GM12878 (cell line): Measurements from ENCODE around the gene ADAMTS13. TPM values are rescaled to one million over a fixed set of nuclear protein-coding genes. Genes with fewer than 3 reads are reported as not detected.

Experiments
- ATAC-seq: fragments of 200-7000 bp; cut with Tn5 transposase; 3 replicates; pipeline ENCODE4 v1.9.1; 2020; ENCODE audit warnings: mild to moderate bottlenecking, moderate library complexity
- BruUV-seq: library from RNA; stranded (reverse); fragments of 400-500 nt; replicated peaks from 2 replicates; lab custom pipeline; 2021; lab: Mats Ljungman, UMichigan
- CTCF ChIA-PET: fragments of 300-600 bp; sonication (Branson Sonifier 250); formaldehyde crosslinking; extraction: SDS; loops from one replicate; lab custom pipeline; 2021; ENCODE audit warnings: inconsistent platforms; lab: Yijun Ruan, JAX
- POLR2A ChIA-PET: fragments of 350-600 bp; formaldehyde crosslinking; extraction: SDS; loops from one replicate; lab custom pipeline; 2021; ENCODE audit warnings: inconsistent platforms; lab: Charles Lee
- RAD21 ChIA-PET: fragments of 300-600 bp; sonication (Branson Sonifier 250); formaldehyde crosslinking; loops from one replicate; lab custom pipeline; 2023; ENCODE audit warnings: antibody characterized with exemption; ENCODE audit not compliant: unreplicated experiment; lab: Charles Lee
- SMC1A ChIA-PET: fragments of 300-600 bp; sonication (Branson Sonifier 250); formaldehyde crosslinking; loops from one replicate; lab custom pipeline; 2023; ENCODE audit not compliant: unreplicated experiment, uncharacterized antibody; lab: Charles Lee
- DNase-seq: peaks from one replicate; pipeline ENCODE4 v3.0.0-alpha.2; 2011; ENCODE audit warnings: low read depth, low spot score
- FAIRE-seq: peaks from 3 replicates; lab custom pipeline; 2011; peaks lifted over from hg19 to GRCh38; lab: Jason Lieb, UNC
- H2AFZ ChIP-seq: 2 replicates; pipeline ENCODE4 v1.6.0; 2011; ENCODE audit warnings: low read depth, low read length, control low read depth; ENCODE audit not compliant: control insufficient read depth
- H3K27ac ChIP-seq: 2 replicates; pipeline ENCODE4 v1.5.1; 2011; ENCODE audit warnings: control low read depth; ENCODE audit not compliant: control insufficient read depth, insufficient read depth
- H3K27me3 ChIP-seq, 2 experiments: replicated peaks in 1 of 2; 2 replicates each; pipeline versions ENCODE4 v1.6.0 to v1.6.1; 2011; ENCODE audit warnings: low read length in 1 of 2; ENCODE audit not compliant: control insufficient read depth in 2 of 2, insufficient read depth in 2 of 2
- H3K36me3 ChIP-seq, 2 experiments: 2 replicates each; pipeline ENCODE4 v1.5.1; 2011; ENCODE audit warnings: low read length in 1 of 2; ENCODE audit not compliant: control insufficient read depth in 2 of 2, insufficient read depth in 2 of 2
- H3K4me1 ChIP-seq: 2 replicates; pipeline ENCODE4 v1.6.1; 2011; ENCODE audit warnings: mild to moderate bottlenecking, low read length, moderate library complexity, mixed read lengths; ENCODE audit not compliant: control insufficient read depth, insufficient read depth
- H3K4me2 ChIP-seq: 2 replicates; pipeline ENCODE4 v1.6.0; 2011; ENCODE audit warnings: control low read depth; ENCODE audit not compliant: control insufficient read depth, insufficient read depth
- H3K4me3 ChIP-seq: fragments of 200-600 bp; sonication (generic); 2 replicates; pipeline ENCODE4 v1.5.1; 2016
- H3K79me2 ChIP-seq: 2 replicates; pipeline ENCODE4 v1.6.0; 2011; ENCODE audit warnings: low read length; ENCODE audit not compliant: control insufficient read depth, insufficient read depth
- H3K9ac ChIP-seq: 2 replicates; pipeline ENCODE4 v1.8.0; 2011; ENCODE audit warnings: low read length, control low read depth, mixed read lengths; ENCODE audit not compliant: control insufficient read depth, insufficient read depth
- H3K9me3 ChIP-seq: replicated peaks from 3 replicates; pipeline ENCODE4 v1.5.1; 2011; ENCODE audit warnings: mild to moderate bottlenecking, low read length; ENCODE audit not compliant: control insufficient read depth, insufficient read depth
- H4K20me1 ChIP-seq: 2 replicates; pipeline ENCODE4 v1.6.0; 2011; ENCODE audit not compliant: control insufficient read depth, insufficient read depth
- BCLAF1 ChIP-seq: fragments of 450-650 bp; IDR thresholded peaks from 2 replicates; pipeline ENCODE4 v1.6.1; 2017; ENCODE audit warnings: antibody characterized with exemption, mild to moderate bottlenecking, moderate library complexity
- FOS ChIP-seq: IDR thresholded peaks from 3 replicates; pipeline ENCODE4 v1.6.1; 2011; ENCODE audit warnings: borderline replicate concordance; ENCODE audit not compliant: insufficient read length; ENCODE audit errors: extremely low read depth
- IRF5 ChIP-seq: fragments of 450-650 bp; IDR thresholded peaks from 2 replicates; pipeline ENCODE4 v1.6.1; 2017; ENCODE audit warnings: borderline replicate concordance
- KAT2A ChIP-seq: conservative IDR thresholded peaks from 2 replicates; pipeline ENCODE4 v1.6.1; 2011; ENCODE audit warnings: low read depth, low read length; ENCODE audit not compliant: control insufficient read depth
- KLF5 ChIP-seq: fragments of 450-650 bp; IDR thresholded peaks from 2 replicates; pipeline ENCODE4 v1.6.1; 2014; ENCODE audit warnings: mild to moderate bottlenecking; ENCODE audit not compliant: partially characterized antibody
- LARP7 ChIP-seq: fragments of 450-650 bp; IDR thresholded peaks from 2 replicates; pipeline ENCODE4 v1.6.1; 2017; ENCODE audit warnings: mild to moderate bottlenecking
- POLR2AphosphoS5 ChIP-seq: IDR thresholded peaks from 2 replicates; pipeline ENCODE4 v1.6.1; 2011; ENCODE audit warnings: mild to moderate bottlenecking, low read length, inconsistent platforms
- RELB ChIP-seq: fragments of 450-650 bp; IDR thresholded peaks from 2 replicates; pipeline ENCODE4 v1.6.1; 2017; ENCODE audit warnings: low read depth, mild to moderate bottlenecking, moderate library complexity
- REST ChIP-seq: IDR thresholded peaks from 2 replicates; pipeline ENCODE4 v1.6.1; 2012; ENCODE audit warnings: mild to moderate bottlenecking, low read depth, low read length
- SP1 ChIP-seq: IDR thresholded peaks from one replicate; pipeline ENCODE4 v1.6.1; 2011; ENCODE audit warnings: low read depth, low read length
- ZSCAN29 ChIP-seq: fragments of 450-650 bp; IDR thresholded peaks from 2 replicates; pipeline ENCODE4 v1.6.1; 2017; ENCODE audit warnings: mild to moderate bottlenecking, moderate library complexity
- WGBS: methylation state at CpG from one replicate; pipeline ENCODE4 v1.1.6; 2016; ENCODE audit warnings: low lambda C conversion rate; ENCODE audit not compliant: insufficient replicate concordance, insufficient coverage; ENCODE audit errors: missing lambda C conversion rate; 5-methylcytosine and 5-hydroxymethylcytosine counted together
- in situ Hi-C: fragments of 300-500 bp; cut with MboI; formaldehyde crosslinking; loops from 9 replicates; pipeline ENCODE4 v1.14.3; 2018; ENCODE audit warnings: mixed read lengths
- intact Hi-C: fragments of 100-400 bp; cut with micrococcal nuclease; formaldehyde crosslinking; loops from one replicate; pipeline ENCODE4 v1.14.2; 2022; ENCODE audit not compliant: unreplicated experiment
- polyA plus RNA-seq, 11 experiments: library from polyadenylated mRNA; depleted of rRNA in 4 of 11; unstranded in 6 of 11; stranded (reverse) in 5 of 11; fragments of >200 nt; fragmentation: Nextera tagmentation in 4 of 11; fragmentation: Illumina TruSeq in 1 of 11; extraction: Ambion mirVana in 4 of 11; extraction: Trizol in 1 of 11; gene quantifications; 1 replicate in 1 of 11; 2 replicates in 10 of 11; pipeline versions ENCODE4 v1.2.1 to v1.2.3, GENCODE V29; 2011 to 2016; ENCODE audit warnings: inconsistent platforms in 2 of 11, missing spikeins in 2 of 11, low read depth in 1 of 11
- total RNA-seq, 4 experiments: library from RNA; depleted of rRNA in 3 of 4; stranded (reverse); fragments of >200 nt in 3 of 4; fragmentation: Illumina TruSeq in 1 of 4; extraction: Trizol in 1 of 4; gene quantifications; 2 replicates each; pipeline versions ENCODE4 v1.2.1 to v1.2.3, GENCODE V29; 2013 to 2021

The ADAMTS13 gene
- total and polyA plus RNA-seq, 10 of the 15 experiments (the other 5 are each of a cell fraction or from before 2014, with no cell fraction given): 0.08 to 2.4 (median 0.28) TPM

- in situ Hi-C loops (no loop called here), intact Hi-C loops (loop anchor here (5.0 kb wide), 1 partner anchor 38 kb away; the partner anchor contains the start of gene REXO4)
- Histone ChIP-seq H3K4me2 (no peak overlapping the region), H3K9me3 (no peaks in the 10 kb centered on the region; the same call in 2 of the 3 replicates), H3K27ac (no peak overlapping the region), H4K20me1 (no peaks in the 10 kb centered on the region), H3K4me1 (no peaks in the 10 kb centered on the region), H3K4me3 (no peak overlapping the region), H3K36me3 (no peaks in the 10 kb centered on the region), H3K27me3 (no peaks in the 10 kb centered on the region), H3K79me2 (peaks cover 15% of the 10 kb centered on the region), H2AFZ (no peak overlapping the region), H3K9ac (no peak overlapping the region)
- BruUV-seq: no TSS peak
- ChIA-PET CTCF (interaction anchor here (0.9 to 1.4 kb wide), 2 partner anchors 26 to 107 kb away, joined by 3 to 4 read pairs; no protein-coding TSS in a partner anchor), SMC1A (no interaction called here), RAD21 (interaction anchor here (1.0 kb wide), 1 partner anchor 22 kb away, joined by 3 read pairs; no protein-coding TSS in a partner anchor), POLR2A (interaction anchor here (1.0 kb wide), 1 partner anchor 37 kb away, joined by 3 read pairs; no protein-coding TSS in a partner anchor)
- DNase-seq (no peak), ATAC-seq (no peak), FAIRE-seq (no peak)
- WGBS: 77% methylated on average over 14 of the region's 14 CpGs
- TF ChIP-seq IRF5: no peak
- TF ChIP-seq SP1: no peak
- no peak for TF ChIP-seq POLR2AphosphoS5
- no peak for TF ChIP-seq RELB
- TF ChIP-seq KLF5: no peak
- no peak for TF ChIP-seq ZSCAN29
- no peak for TF ChIP-seq FOS
- TF ChIP-seq BCLAF1: no peak
- no peak for TF ChIP-seq KAT2A
- no peak for TF ChIP-seq REST
- no peak for TF ChIP-seq LARP7
Measured at GRCh38 chr9:133379153-133380086, 42.7 kb upstream of the ADAMTS13 start.
